GM21717 (cell line): ENCODE results near the gene PHTF1.
"Not testable (repeated sequence)": the region's sequence is repeated elsewhere in the genome, so short reads cannot be mapped to it uniquely, and the experiment has no call there.

Experiments used
- ATAC-seq: cut with Tn5 transposase; IDR thresholded peaks from one replicate; pipeline ENCODE4 v1.9.1; 2021; ENCODE audit warnings: mild to moderate bottlenecking, moderate library complexity; ENCODE audit not compliant: unreplicated experiment

The PHTF1 gene

GRCh38 chr1:113779542-113779941 lies 20.3 kb upstream of the PHTF1 start:
- no peak for ATAC-seq

GRCh38 chr1:113777561-113777960 lies 18.3 kb upstream of the PHTF1 start:
- no peak for ATAC-seq

- ATAC-seq: no peak
Observed at GRCh38 chr1:113770031-113770430, 10.7 kb upstream of the PHTF1 start.

- no peak for ATAC-seq
Observed at GRCh38 chr1:113769601-113769970, 10.3 kb upstream of the PHTF1 start.

GRCh38 chr1:113768916-113769600 lies 9.8 kb upstream of the PHTF1 start:
- ATAC-seq: no peak

GRCh38 chr1:113765306-113766230 lies 6.3 kb upstream of the PHTF1 start:
- no peak for ATAC-seq

- ATAC-seq: no peak
Observed at GRCh38 chr1:113763661-113764060, 4.4 kb upstream of the PHTF1 start.

GRCh38 chr1:113761937-113762336 lies 2.7 kb upstream of the PHTF1 start:
- ATAC-seq: no peak

GRCh38 chr1:113760102-113761080 lies 1.1 kb upstream of the PHTF1 start:
- ATAC-seq: no peak

GRCh38 chr1:113758631-113759332 lies 504 bp downstream of the PHTF1 start:
- ATAC-seq: peak; percentile 52

GRCh38 chr1:113756461-113756860 lies 2.8 kb downstream of the PHTF1 start:
- ATAC-seq: no peak

- not testable (repeated sequence) for ATAC-seq
Observed at GRCh38 chr1:113753333-113753732, 6.0 kb downstream of the PHTF1 start.

GRCh38 chr1:113751516-113751915 lies 7.8 kb downstream of the PHTF1 start:
- no peak for ATAC-seq

GRCh38 chr1:113751114-113751513 lies 8.2 kb downstream of the PHTF1 start:
- no peak for ATAC-seq

GRCh38 chr1:113749402-113749801 lies 9.9 kb downstream of the PHTF1 start:
- ATAC-seq: no peak

- ATAC-seq: no peak
Observed at GRCh38 chr1:113747376-113747775, 11.9 kb downstream of the PHTF1 start.

- no peak for ATAC-seq
Observed at GRCh38 chr1:113745425-113745824, 13.9 kb downstream of the PHTF1 start.

- ATAC-seq: no peak
Observed at GRCh38 chr1:113744114-113744513, 15.2 kb downstream of the PHTF1 start.

GRCh38 chr1:113742515-113742914 lies 16.8 kb downstream of the PHTF1 start:
- peak; percentile 83 for ATAC-seq

GRCh38 chr1:113734357-113735055 lies 24.8 kb downstream of the PHTF1 start:
- ATAC-seq: no peak
